Ascending aorta (tissue), 2 donors: Measurements from ENCODE around the gene PIGM. TPM values are rescaled to one million over a fixed set of nuclear protein-coding genes. Genes with fewer than 3 reads are reported as not detected.

Source experiments
- DNase-seq, 2 donors: peaks; one replicate each; pipeline ENCODE4 v3.0.0-alpha.2; 2019; ENCODE audit warnings: low spot score in 2 of 2
- H3K27ac ChIP-seq, 2 donors: fragments of 200-600 bp; sonication (generic); one replicate each; pipeline ENCODE4 v1.5.1; 2016 to 2017; ENCODE audit warnings: mild to moderate bottlenecking in 1 of 2
- H3K27me3 ChIP-seq: fragments of 200-600 bp; sonication (generic); one replicate; pipeline ENCODE4 v1.5.1; 2017
- H3K36me3 ChIP-seq, 2 donors: fragments of 200-600 bp; sonication (generic); one replicate each; pipeline ENCODE4 v1.5.1; 2016
- H3K4me1 ChIP-seq, 2 donors: fragments of 200-600 bp; sonication (generic); one replicate each; pipeline ENCODE4 v1.5.1; 2016 to 2017; ENCODE audit warnings: mild to moderate bottlenecking in 1 of 2
- H3K4me3 ChIP-seq, 2 donors: fragments of 200-600 bp; sonication (generic); one replicate each; pipeline ENCODE4 v1.5.1; 2016 to 2017; ENCODE audit warnings: mild to moderate bottlenecking in 1 of 2
- H3K9me3 ChIP-seq, 2 donors: fragments of 200-600 bp; sonication (generic); one replicate each; pipeline ENCODE4 v1.5.1; 2016
- CTCF ChIP-seq, 3 experiments: fragments of 200-600 bp in 2 of 3; fragments of 450-650 bp in 1 of 3; sonication (generic) in 2 of 3; IDR thresholded peaks; one replicate each; pipeline ENCODE4 v1.5.1; 2016 to 2019; ENCODE audit warnings: antibody characterized with exemption in 3 of 3, mild to moderate bottlenecking in 1 of 3, moderate library complexity in 1 of 3
- intact Hi-C: fragments of 100-400 bp; cut with DNase I; formaldehyde crosslinking; loops from one replicate; pipeline ENCODE4 v1.15.1; 2023
- total RNA-seq: library from RNA; depleted of rRNA; stranded (reverse); fragments of >200 nt; gene quantifications from one replicate; pipeline ENCODE4 v1.1.0, GENCODE V29; 2016

Gene PIGM
- total RNA-seq, 1 donor from 2014 or later = 6.1 TPM

GRCh38 chr1:160040476-160040875 lies 8.7 kb upstream of the PIGM start:
- Histone ChIP-seq H3K36me3 (no peaks in the 10 kb centered on the region), H3K9me3 (no peaks in the 10 kb centered on the region), H3K4me3 (no peak overlapping the region), H3K27ac (no peak overlapping the region), H3K4me1 (no peaks in the 10 kb centered on the region), H3K27me3 (no peaks in the 10 kb centered on the region)
- TF ChIP-seq CTCF (IDR thresholded peaks at IDR 0.05) = no peak
- DNase-seq = no peak
- intact Hi-C loops = no loop called here

- Histone ChIP-seq H3K4me1 (peaks cover 0 to 9% of the 10 kb centered on the region in 2 donors), H3K4me3 (peak overlapping the region; percentile 78 to 82), H3K27me3 (no peaks in the 10 kb centered on the region), H3K27ac (peak overlapping the region; percentile 37 to 71), H3K9me3 (no peaks in the 10 kb centered on the region), H3K36me3 (no peaks in the 10 kb centered on the region)
- TF ChIP-seq CTCF (IDR thresholded peaks at IDR 0.05) = no peak
- DNase-seq = no peak
- intact Hi-C loops = loop anchor here (2.0 to 5.0 kb wide), 3 partner anchors 55 to 251 kb away; partner anchors contain the start of genes DCAF8 and DUSP23
Observed at GRCh38 chr1:160032165-160032820, 503 bp upstream of the PIGM start.

GRCh38 chr1:160030657-160031364 lies 979 bp downstream of the PIGM start:
- Histone ChIP-seq H3K4me1 (peaks cover 0 to 9% of the 10 kb centered on the region in 2 donors), H3K27ac (peak overlapping the region; percentile 37 to 71)
- intact Hi-C loops = loop anchor here (5.0 kb wide), 2 partner anchors 56 to 231 kb away; partner anchors contain the start of gene DCAF8

GRCh38 chr1:160028426-160028825 lies 3.4 kb downstream of the PIGM start:
- no peaks in the 10 kb centered on the region for H3K36me3 ChIP-seq
- no peaks in the 10 kb centered on the region for H3K9me3 ChIP-seq
- H3K27me3 ChIP-seq = no peaks in the 10 kb centered on the region
- no peak for TF ChIP-seq CTCF (IDR thresholded peaks at IDR 0.05)
- peaks cover 0 to 9% of the 10 kb centered on the region in 2 donors for H3K4me1 ChIP-seq
- intact Hi-C loops = no loop called here
- H3K27ac ChIP-seq = no peak overlapping the region
- H3K4me3 ChIP-seq = no peak overlapping the region
- DNase-seq = no peak

More at GRCh38 chr1:160030657-160031364, 979 bp downstream of the PIGM start:
- Histone ChIP-seq H3K9me3 (no peaks in the 10 kb centered on the region), H3K36me3 (no peaks in the 10 kb centered on the region), H3K27me3 (no peaks in the 10 kb centered on the region), H3K4me3 (peak overlapping the region; percentile 78 to 82)
- no peak for DNase-seq
- no peak for TF ChIP-seq CTCF (IDR thresholded peaks at IDR 0.05)

GRCh38 chr1:160025314-160025713 lies 6.5 kb downstream of the PIGM start:
- no peaks in the 10 kb centered on the region for H3K9me3 ChIP-seq
- H3K4me3 ChIP-seq = no peak overlapping the region
- intact Hi-C loops = no loop called here
- no peaks in the 10 kb centered on the region for H3K36me3 ChIP-seq
- no peak for TF ChIP-seq CTCF (IDR thresholded peaks at IDR 0.05)
- H3K4me1 ChIP-seq = no peaks in the 10 kb centered on the region
- no peak overlapping the region for H3K27ac ChIP-seq
- no peak for DNase-seq
- no peaks in the 10 kb centered on the region for H3K27me3 ChIP-seq
